NCI-H146 (cell line): ENCODE measurements around the gene MAPT.

Experiments used
- DNase-seq: peaks from one replicate; lab custom pipeline; 2025; lab: John Stamatoyannopoulos, UW

Gene MAPT

GRCh38 chr17:45894022-45894784 is at the start of gene MAPT:
TSS of gene MAPT (plus strand) at chr17:45894554. CDS start at chr17:45962338, 67,784 bp downstream.
- peak; percentile 94 for DNase-seq

- DNase-seq: peak; percentile 34
Observed at GRCh38 chr17:45844695-45845375, 49.5 kb upstream of the MAPT start, which contains the start of gene SPPL2C. TSS of gene SPPL2C (plus strand) at chr17:45844881. CDS start at chr17:45844907, 26 bp downstream.

GRCh38 chr17:45845376-45846185 is 48.8 kb upstream of the MAPT start:
- DNase-seq: no peak

- no peak for DNase-seq
Observed at GRCh38 chr17:45846223-45846622, 48.1 kb upstream of the MAPT start.

- DNase-seq: no peak
Observed at GRCh38 chr17:45846646-45847045, 47.7 kb upstream of the MAPT start.

- no peak for DNase-seq
Observed at GRCh38 chr17:45847101-45847500, 47.3 kb upstream of the MAPT start.

GRCh38 chr17:45847747-45848146 is 46.6 kb upstream of the MAPT start:
- DNase-seq: no peak

- DNase-seq: no peak
Observed at GRCh38 chr17:45848405-45848804, 45.9 kb upstream of the MAPT start.

GRCh38 chr17:45848868-45849535 is 45.4 kb upstream of the MAPT start:
- DNase-seq: no peak

GRCh38 chr17:45849536-45849990 is 44.8 kb upstream of the MAPT start:
- no peak for DNase-seq

- no peak for DNase-seq
Observed at GRCh38 chr17:45850011-45850410, 44.3 kb upstream of the MAPT start.

GRCh38 chr17:45850468-45850867 is 43.9 kb upstream of the MAPT start:
- no peak for DNase-seq

- DNase-seq: no peak
Observed at GRCh38 chr17:45851022-45851421, 43.3 kb upstream of the MAPT start.

GRCh38 chr17:45851464-45851863 is 42.9 kb upstream of the MAPT start:
- peak; percentile 30 for DNase-seq

- DNase-seq: no peak
Observed at GRCh38 chr17:45851873-45852272, 42.5 kb upstream of the MAPT start.

GRCh38 chr17:45852535-45853297 is 41.6 kb upstream of the MAPT start:
- DNase-seq: peak; percentile 64

- no peak for DNase-seq
Observed at GRCh38 chr17:45854209-45854608, 40.1 kb upstream of the MAPT start.

- no peak for DNase-seq
Observed at GRCh38 chr17:45855691-45856336, 38.5 kb upstream of the MAPT start.

GRCh38 chr17:45857977-45858708 is 36.2 kb upstream of the MAPT start:
- DNase-seq: no peak

GRCh38 chr17:45861165-45861564 is 33.2 kb upstream of the MAPT start:
- no peak for DNase-seq
